ENCODE measurements around the gene NOS2.
"Not testable (repeated sequence)": the region's sequence is repeated elsewhere in the genome, so short reads cannot be mapped to it uniquely, and the experiment has no call there.

GRCh38 chr17:27753726-27754125 is 46.6 kb downstream of the NOS2 start:
- not testable (repeated sequence) for TF ChIP-seq CTCF (IDR thresholded peaks at IDR 0.05; ENCODE audit: low read depth, low read length, poor library complexity, severe bottlenecking); EZH2phosphoT487 (IDR thresholded peaks at IDR 0.05; ENCODE audit: borderline replicate concordance, low read length)
